Loucy (cell line): Measurements from ENCODE around the gene NSDHL.
A peak's percentile ranks its signal among the peaks of the same experiment; 100 is the strongest.
"Not testable (repeated sequence)": the region's sequence is repeated elsewhere in the genome, so short reads cannot be mapped to it uniquely, and the experiment has no call there.

Experiments used
- H2AFZ ChIP-seq: fragments of 200-600 bp; sonication (generic); 2 replicates; pipeline ENCODE4 v1.6.0; 2016; ENCODE audit warnings: antibody characterized with exemption, mild to moderate bottlenecking, low read length, moderate library complexity
- H3F3A ChIP-seq: fragments of 200-600 bp; 2 replicates; pipeline ENCODE4 v1.6.0; 2016; ENCODE audit warnings: antibody characterized with exemption, low read depth, mild to moderate bottlenecking
- H3K27me3 ChIP-seq: fragments of 200-600 bp; sonication (generic); 2 replicates; pipeline ENCODE4 v1.6.1; 2014; ENCODE audit warnings: low read length, mild to moderate bottlenecking; ENCODE audit not compliant: insufficient read depth, poor library complexity, severe bottlenecking
- H3K36me3 ChIP-seq: fragments of 200-600 bp; sonication (generic); 2 replicates; pipeline ENCODE4 v1.6.1; 2016; ENCODE audit warnings: low read length; ENCODE audit not compliant: insufficient read depth
- H3K4me1 ChIP-seq: fragments of 200-600 bp; sonication (generic); 2 replicates; pipeline ENCODE4 v1.5.1; 2014; ENCODE audit warnings: low read length, mild to moderate bottlenecking; ENCODE audit not compliant: insufficient read depth, poor library complexity, severe bottlenecking
- H3K4me2 ChIP-seq: fragments of 200-600 bp; sonication (generic); 2 replicates; pipeline ENCODE4 v1.6.0; 2014; ENCODE audit warnings: antibody characterized with exemption, low read length, low read depth, mild to moderate bottlenecking; ENCODE audit not compliant: poor library complexity, severe bottlenecking
- H3K4me3 ChIP-seq: fragments of 200-600 bp; sonication (generic); 2 replicates; pipeline ENCODE4 v1.5.1; 2014; ENCODE audit warnings: low read length, mild to moderate bottlenecking, mixed read lengths; ENCODE audit not compliant: poor library complexity, severe bottlenecking
- H3K79me2 ChIP-seq: fragments of 200-600 bp; sonication (generic); 2 replicates; pipeline ENCODE4 v1.6.1; 2014; ENCODE audit warnings: low read length; ENCODE audit not compliant: insufficient read depth
- H3K9ac ChIP-seq: fragments of 200-600 bp; sonication (generic); 2 replicates; pipeline ENCODE4 v1.6.0; 2014; ENCODE audit warnings: mild to moderate bottlenecking, low read depth, low read length, moderate library complexity; ENCODE audit not compliant: poor library complexity, severe bottlenecking
- H3K9me2 ChIP-seq: fragments of 200-600 bp; sonication (generic); replicated peaks from 2 replicates; pipeline ENCODE4 v1.6.1; 2016; ENCODE audit warnings: low read depth, low read length, mixed read lengths
- H3K9me3 ChIP-seq: fragments of 200-600 bp; sonication (generic); 2 replicates; pipeline ENCODE4 v1.6.1; 2014; ENCODE audit warnings: mild to moderate bottlenecking, antibody characterized with exemption, low read length, low read depth; ENCODE audit not compliant: insufficient read depth
- H4K20me1 ChIP-seq: fragments of 200-600 bp; sonication (generic); 2 replicates; pipeline ENCODE4 v1.6.0; 2014; ENCODE audit warnings: antibody characterized with exemption, low read length, mild to moderate bottlenecking; ENCODE audit not compliant: insufficient read depth, poor library complexity, severe bottlenecking
- EZH2phosphoT487 ChIP-seq: fragments of 200-600 bp; IDR thresholded peaks from 2 replicates; pipeline ENCODE4 v1.6.1; 2018; ENCODE audit warnings: antibody characterized with exemption, mild to moderate bottlenecking, moderate library complexity, borderline replicate concordance
- TF ChIP-seq, protein P1 (sequence below): fragments of 200-600 bp; sonication (generic); conservative IDR thresholded peaks from 2 replicates; pipeline ENCODE4 v1.5.1; 2014; ENCODE audit warnings: mild to moderate bottlenecking, antibody characterized with exemption, low read length

NSDHL gene

DNA sequence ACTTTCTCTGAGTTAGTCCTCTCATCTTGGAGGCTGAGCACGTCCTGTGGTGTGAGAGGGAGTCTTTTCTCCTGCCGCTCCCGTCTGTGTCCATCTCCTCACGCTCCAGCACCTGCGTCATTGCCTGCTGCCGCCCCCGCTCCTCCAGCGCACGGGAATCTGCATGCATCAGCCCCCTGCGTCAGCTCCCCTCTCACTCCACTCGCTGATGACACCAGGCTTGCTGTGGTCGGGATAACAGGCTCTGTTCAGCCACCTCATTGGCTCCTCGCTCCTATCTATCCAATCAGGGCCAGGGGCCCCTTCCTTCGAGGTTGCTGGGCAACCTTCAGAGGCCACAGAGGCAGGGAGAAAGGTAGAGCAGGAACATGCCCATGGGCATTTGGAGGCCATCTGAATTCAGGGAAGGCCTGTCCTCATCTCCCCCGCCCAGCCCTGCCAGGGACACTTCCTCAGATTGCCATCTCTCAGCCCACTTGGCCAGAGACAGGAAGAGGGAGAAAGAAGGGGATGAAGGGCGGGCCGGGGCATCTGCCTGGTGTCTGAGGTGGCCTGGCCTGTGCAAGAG, 76.3 kb downstream of the NSDHL start:
- no peak overlapping the region for H3K9ac ChIP-seq
- H2AFZ ChIP-seq = no peak overlapping the region
- H4K20me1 ChIP-seq = no peaks in the 10 kb centered on the region
- H3K4me3 ChIP-seq = no peak overlapping the region
- no peaks in the 10 kb centered on the region for H3K4me1 ChIP-seq
- H3K79me2 ChIP-seq = no peaks in the 10 kb centered on the region
- TF ChIP-seq, protein P1, sequence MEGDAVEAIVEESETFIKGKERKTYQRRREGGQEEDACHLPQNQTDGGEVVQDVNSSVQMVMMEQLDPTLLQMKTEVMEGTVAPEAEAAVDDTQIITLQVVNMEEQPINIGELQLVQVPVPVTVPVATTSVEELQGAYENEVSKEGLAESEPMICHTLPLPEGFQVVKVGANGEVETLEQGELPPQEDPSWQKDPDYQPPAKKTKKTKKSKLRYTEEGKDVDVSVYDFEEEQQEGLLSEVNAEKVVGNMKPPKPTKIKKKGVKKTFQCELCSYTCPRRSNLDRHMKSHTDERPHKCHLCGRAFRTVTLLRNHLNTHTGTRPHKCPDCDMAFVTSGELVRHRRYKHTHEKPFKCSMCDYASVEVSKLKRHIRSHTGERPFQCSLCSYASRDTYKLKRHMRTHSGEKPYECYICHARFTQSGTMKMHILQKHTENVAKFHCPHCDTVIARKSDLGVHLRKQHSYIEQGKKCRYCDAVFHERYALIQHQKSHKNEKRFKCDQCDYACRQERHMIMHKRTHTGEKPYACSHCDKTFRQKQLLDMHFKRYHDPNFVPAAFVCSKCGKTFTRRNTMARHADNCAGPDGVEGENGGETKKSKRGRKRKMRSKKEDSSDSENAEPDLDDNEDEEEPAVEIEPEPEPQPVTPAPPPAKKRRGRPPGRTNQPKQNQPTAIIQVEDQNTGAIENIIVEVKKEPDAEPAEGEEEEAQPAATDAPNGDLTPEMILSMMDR = no peak
- no peak for TF ChIP-seq EZH2phosphoT487
- no peaks in the 10 kb centered on the region for H3K9me3 ChIP-seq
- H3K9me2 ChIP-seq = no peaks in the 10 kb centered on the region
- H3F3A ChIP-seq = no peaks in the 10 kb centered on the region
- H3K27me3 ChIP-seq = no peaks in the 10 kb centered on the region
- H3K36me3 ChIP-seq = no peaks in the 10 kb centered on the region
- H3K4me2 ChIP-seq = no peak overlapping the region

DNA sequence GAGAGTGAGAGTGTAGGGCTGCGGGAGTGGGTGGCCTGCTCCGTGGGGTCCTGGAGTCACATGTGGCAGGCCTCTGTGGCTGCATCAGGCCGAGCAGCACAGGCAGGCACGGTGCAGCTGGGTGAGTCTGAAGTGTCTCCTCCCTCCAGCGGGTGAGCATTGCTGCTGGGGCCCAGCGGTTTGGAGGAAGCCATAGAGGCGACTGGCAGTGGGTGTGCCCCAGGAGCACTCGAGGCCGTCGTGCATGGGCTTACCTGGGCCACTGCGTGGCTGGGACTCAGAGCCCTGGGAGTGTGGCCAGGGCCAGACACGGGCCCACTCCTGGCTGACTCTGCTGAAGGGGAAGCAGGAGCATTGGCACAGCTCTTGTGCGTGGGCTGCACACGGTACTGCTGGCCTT, 77.6 kb downstream of the NSDHL start:
- no peaks in the 10 kb centered on the region for H4K20me1 ChIP-seq
- H3K4me1 ChIP-seq = no peaks in the 10 kb centered on the region
- no peaks in the 10 kb centered on the region for H3K27me3 ChIP-seq
- H3K9me3 ChIP-seq = no peaks in the 10 kb centered on the region
- no peak overlapping the region for H3K4me3 ChIP-seq
- no peak overlapping the region for H2AFZ ChIP-seq
- H3F3A ChIP-seq = no peaks in the 10 kb centered on the region
- H3K79me2 ChIP-seq = no peaks in the 10 kb centered on the region
- H3K36me3 ChIP-seq = no peaks in the 10 kb centered on the region
- H3K9ac ChIP-seq = no peak overlapping the region
- no peak overlapping the region for H3K4me2 ChIP-seq
- no peaks in the 10 kb centered on the region for H3K9me2 ChIP-seq
- TF ChIP-seq, protein P1 = no peak
- TF ChIP-seq EZH2phosphoT487 = no peak

DNA sequence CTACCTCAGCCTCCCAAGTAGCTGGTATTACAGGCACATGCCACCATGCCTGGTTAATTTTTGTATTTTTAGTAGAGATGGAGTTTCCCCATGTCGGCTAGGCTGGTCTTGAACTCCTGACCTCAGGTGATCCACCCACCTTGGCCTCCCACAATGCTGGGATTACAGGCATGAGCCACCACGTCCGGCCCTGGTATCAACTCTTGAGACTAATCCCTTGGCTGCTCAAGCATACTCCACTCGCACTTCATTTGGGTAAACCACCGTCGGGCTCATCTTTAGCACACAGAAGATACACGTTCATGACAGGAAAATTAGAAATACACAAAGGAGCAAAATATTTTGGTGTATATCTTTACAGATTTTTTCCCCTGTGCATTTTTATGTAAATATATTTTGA, 79.2 kb downstream of the NSDHL start:
- H3K9me3 ChIP-seq, H3K9me2 ChIP-seq, H4K20me1 ChIP-seq: not testable (repeated sequence)

DNA sequence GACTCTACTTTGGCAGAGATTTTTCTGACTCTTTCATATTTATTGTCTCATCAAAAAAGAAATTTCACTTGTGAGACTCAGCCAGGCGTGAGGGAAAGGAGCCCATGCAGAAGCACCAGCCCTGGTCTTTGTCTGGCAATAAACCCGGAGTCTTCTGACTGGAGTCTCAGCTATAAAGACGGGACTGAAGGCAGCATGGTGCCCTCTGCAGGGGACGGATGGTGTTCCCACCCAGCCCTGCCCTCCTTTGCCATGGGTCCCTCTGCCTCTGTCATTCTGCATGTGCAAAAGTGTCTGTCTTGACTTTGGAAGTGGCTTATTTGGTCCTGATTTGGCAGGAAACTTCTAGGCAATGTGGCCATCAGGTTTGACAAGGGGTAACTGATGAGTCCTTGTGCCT, 81.2 kb downstream of the NSDHL start:
- Histone ChIP-seq H3K9me3 (no peaks in the 10 kb centered on the region), H3K9ac (no peak overlapping the region), H3K4me3 (no peak overlapping the region), H4K20me1 (no peaks in the 10 kb centered on the region), H3K4me2 (no peak overlapping the region), H3K9me2 (no peaks in the 10 kb centered on the region), H3K36me3 (no peaks in the 10 kb centered on the region), H3K79me2 (no peaks in the 10 kb centered on the region), H3K4me1 (no peaks in the 10 kb centered on the region), H3K27me3 (no peaks in the 10 kb centered on the region), H3F3A (no peaks in the 10 kb centered on the region), H2AFZ (no peak overlapping the region)
- TF ChIP-seq, protein P1 = peak; percentile 32
- TF ChIP-seq EZH2phosphoT487 = no peak

More for the DNA sequence above, 79.2 kb downstream of the NSDHL start:
- H3K79me2 ChIP-seq, H3F3A ChIP-seq, H3K36me3 ChIP-seq, H3K9ac ChIP-seq, H3K4me1 ChIP-seq, H2AFZ ChIP-seq, H3K27me3 ChIP-seq, H3K4me2 ChIP-seq, H3K4me3 ChIP-seq: not testable (repeated sequence)
